ENCODE data around the gene PPP2R2B.

DNA sequence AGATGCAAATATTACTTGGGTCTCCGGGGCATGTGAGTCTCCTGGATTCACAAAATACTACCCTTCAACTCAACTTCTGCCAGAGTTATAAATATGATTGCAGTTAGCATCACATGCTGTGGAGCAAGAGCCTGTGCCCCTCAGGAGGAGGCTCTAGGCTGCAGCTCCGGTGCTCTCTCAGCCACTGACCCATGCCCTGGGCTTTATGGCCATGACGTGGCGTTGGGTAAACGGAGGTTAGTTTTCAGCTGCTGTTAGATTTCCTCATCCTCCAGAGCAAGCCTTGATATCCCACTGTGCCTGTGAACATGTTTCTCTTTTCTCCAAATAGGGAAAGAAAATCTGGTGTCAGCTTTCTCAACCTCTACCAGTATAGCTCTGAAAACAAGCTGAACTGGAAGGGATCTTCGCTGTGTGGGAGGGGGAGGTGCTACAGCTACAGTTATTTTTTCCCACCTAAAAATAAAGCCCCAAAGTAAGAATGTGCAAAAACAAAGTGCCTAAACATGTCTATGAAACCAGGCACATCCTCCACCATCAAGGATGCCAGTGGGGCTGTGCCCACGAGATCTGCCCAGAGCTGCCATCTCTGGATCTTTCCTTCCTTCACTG, 238.2 kb downstream of the PPP2R2B start:
- TF ChIP-seq EZH2 (optimal IDR thresholded peaks at IDR 0.05; ENCODE audit: low read depth, low read length) (no peak), CTCF (IDR thresholded peaks at IDR 0.05; ENCODE audit: low read length) (no peak)
